ENCODE measurements around the gene SPSB3. TPM values are rescaled to one million over a fixed set of nuclear protein-coding genes. Genes with fewer than 3 reads are reported as not detected.

Gene SPSB3
- total and polyA plus RNA-seq, 2 of the 13 experiments (the other 11 are each of a cell fraction or from before 2014, with no cell fraction given): 13.2 to 21.9 TPM

GRCh38 chr16:1778200-1779179 lies 3.9 kb downstream of the SPSB3 start:
- peaks cover 20% of the 10 kb centered on the region for H3K79me2 ChIP-seq (ENCODE audit: insufficient read depth, low read length)
- DNase-seq (ENCODE audit: low spot score) (no peak), FAIRE-seq (no peak), ATAC-seq (no peak)
- H3K4me2 ChIP-seq (ENCODE audit: low read depth, low read length): no peak overlapping the region
- H2AFZ ChIP-seq (ENCODE audit: low read length): no peak overlapping the region
- peaks cover 0 to 2% of the 10 kb centered on the region in 2 experiments; a peak in 2 of 5 replicates for H3K27me3 ChIP-seq (ENCODE audit: control insufficient read depth in 1 of 2, insufficient read depth in 2 of 2, low read length in 2 of 2)
- intact Hi-C loops (cut with micrococcal nuclease; ENCODE audit: unreplicated experiment) (no loop called here), in situ Hi-C loops (cut with HindIII; ENCODE audit: extremely low pct_ligation_motif_present, low pct_unique_long_range_greater_than_20kb) (no loop called here)
- 90% methylated on average over 24 of the region's 34 CpGs for WGBS (ENCODE audit: low lambda C conversion rate)
- H3K4me1 ChIP-seq (ENCODE audit: insufficient read depth, low read length): peaks cover 24% of the 10 kb centered on the region
- POLR2A ChIA-PET: interaction anchor here (1.3 to 1.6 kb wide), 3 partner anchors 45 to 162 kb away, joined by 3 to 4 read pairs (median 4); no protein-coding TSS in a partner anchor
- no peaks in the 10 kb centered on the region for H3K9me3 ChIP-seq (ENCODE audit: low read length)
- no peak overlapping the region for H3K4me3 ChIP-seq (replicated peaks in 1 of 3; ENCODE audit: insufficient read depth in 1 of 3, low read depth in 2 of 3, low read length in 3 of 3)
- no peak overlapping the region for H3K9ac ChIP-seq (ENCODE audit: insufficient read depth, low read depth, low read length)
- H3K27ac ChIP-seq (ENCODE audit: extremely low read length, insufficient read depth, low read length): no peak overlapping the region
- peaks cover 5 to 13% of the 10 kb centered on the region in 2 experiments; a peak in 3 of 5 replicates for H3K36me3 ChIP-seq (replicated peaks in 1 of 2; ENCODE audit: control insufficient read depth in 1 of 2, insufficient read depth in 2 of 2, low read length in 2 of 2)
- BruUV-seq (replicated peaks): no TSS peak
- H4K20me1 ChIP-seq (ENCODE audit: insufficient read depth, low read length): no peaks in the 10 kb centered on the region
- CTCF ChIA-PET (ENCODE audit: low intra/inter-chr PET ratio, low total read pairs): no interaction called here
- TF ChIP-seq TAF15 (IDR thresholded peaks at IDR 0.05; ENCODE audit: low read depth, low read length, poor library complexity, severe bottlenecking): peak; percentile 35
- TF ChIP-seq POLR2A (IDR thresholded peaks at IDR 0.05; ENCODE audit: insufficient read depth in 1 of 2, low read depth in 2 of 2, low read length in 2 of 2): peak; percentile 21 to 35; a peak in 3 of 4 replicates
- TF ChIP-seq ARNTL (CRISPR knock-in tag; IDR thresholded peaks at IDR 0.05): no peak
- no peak for TF ChIP-seq ZNF263 (CRISPR knock-in tag; IDR thresholded peaks at IDR 0.05)
- TF ChIP-seq RBFOX2 (IDR thresholded peaks at IDR 0.05; ENCODE audit: low read depth, low read length): 0 out of 2 replicates have a peak, but pooled peaks have one; percentile 15
- TF ChIP-seq ZNF17 (CRISPR knock-in tag; IDR thresholded peaks at IDR 0.05): no peak
- no peak for TF ChIP-seq RERE (CRISPR knock-in tag; IDR thresholded peaks at IDR 0.05; ENCODE audit: low read depth)
- TF ChIP-seq POLR2G (IDR thresholded peaks at IDR 0.05; ENCODE audit: low read depth, low read length): peak; percentile 64
- TF ChIP-seq STAG1 (CRISPR knock-in tag; IDR thresholded peaks at IDR 0.05): no peak
- TF ChIP-seq ZNF768 (CRISPR knock-in tag; IDR thresholded peaks at IDR 0.05): no peak
- TF ChIP-seq ZBTB33 (CRISPR knock-in tag; IDR thresholded peaks at IDR 0.05): peak; percentile 89
- TF ChIP-seq AGO1 (IDR thresholded peaks at IDR 0.05; ENCODE audit: low read depth, low read length, poor library complexity, severe bottlenecking): peak; percentile 90
- TF ChIP-seq AGO2 (optimal IDR thresholded peaks at IDR 0.05; ENCODE audit: low read depth, low read length): peak; percentile 87
- TF ChIP-seq ZNF75D (CRISPR knock-in tag; IDR thresholded peaks at IDR 0.05; ENCODE audit: borderline replicate concordance): no peak

Data from HepG2 (cell line).